HG03460 (cell line): Measurements from ENCODE around the gene TRIP12.
A peak's percentile ranks its signal among the peaks of the same experiment; 100 is the strongest.
"Not testable (repeated sequence)": the region's sequence is repeated elsewhere in the genome, so short reads cannot be mapped to it uniquely, and the experiment has no call there.

ENCODE experiments used
- ATAC-seq: cut with Tn5 transposase; IDR thresholded peaks from one replicate; pipeline ENCODE4 v1.9.1; 2021; ENCODE audit not compliant: unreplicated experiment

TRIP12 gene

DNA sequence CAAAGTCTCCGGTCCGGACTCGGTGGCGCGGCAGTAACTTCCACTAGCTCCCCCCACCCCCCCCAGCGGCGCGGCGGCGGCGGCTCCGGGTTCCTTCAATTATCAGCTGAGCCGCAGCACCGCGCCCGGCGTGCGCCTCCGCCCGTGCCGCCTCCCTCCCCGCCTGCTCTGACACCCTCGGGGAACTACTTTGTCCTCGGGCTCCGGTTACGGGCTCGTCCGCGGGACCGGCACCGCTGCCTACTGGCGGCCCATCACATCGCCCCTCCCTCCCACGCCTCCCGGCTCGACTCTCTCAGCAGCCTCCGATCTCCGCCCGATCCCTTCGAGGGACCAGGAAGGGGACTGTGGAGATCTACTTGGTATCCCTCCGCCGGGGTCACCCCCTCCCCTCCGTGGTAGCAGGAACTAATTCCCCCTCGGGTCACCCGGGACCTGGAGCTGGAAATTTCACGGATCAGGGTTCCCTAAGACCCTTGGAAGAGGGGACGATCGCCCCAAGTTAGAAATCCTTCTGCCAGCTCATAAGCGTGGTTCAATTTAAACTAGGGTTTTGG lies at the start of gene TRIP12:
Gene TRIP12, minus strand, starts transcription at position 118 of the 557 bp plus-strand sequence. CDS start 41,930 bp downstream, outside the sequence.
- ATAC-seq, result peak; percentile 61

DNA sequence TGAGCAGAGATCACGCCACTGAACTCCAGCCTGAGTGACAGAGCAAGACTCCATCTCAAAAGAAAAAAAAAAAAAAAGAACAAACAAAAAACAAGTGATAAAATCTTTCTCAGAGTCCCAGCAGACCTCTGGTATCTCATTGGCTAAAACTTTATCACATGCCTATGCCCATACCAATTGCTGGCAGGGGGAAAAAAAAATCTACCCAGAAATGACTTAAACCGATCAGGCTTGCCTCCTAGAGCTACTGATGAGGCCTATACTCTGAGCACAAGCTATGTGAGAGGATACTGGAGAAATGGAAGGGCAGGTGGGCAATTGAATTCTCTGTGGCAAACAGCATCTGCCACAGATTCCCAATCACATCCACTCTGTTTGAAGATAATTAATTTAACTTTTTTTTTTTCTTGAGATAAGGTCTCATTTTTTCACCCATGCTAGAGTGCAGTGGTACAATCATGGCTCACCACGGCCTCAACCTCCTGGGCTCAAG lies 49.5 kb upstream of the TRIP12 start:
- ATAC-seq, result no peak

- ATAC-seq, result no peak
Observed at GRCh38 chr2:229970406-229970805, 48.6 kb upstream of the TRIP12 start.

GRCh38 chr2:229969921-229970320 lies 48.1 kb upstream of the TRIP12 start:
- no peak for ATAC-seq

DNA sequence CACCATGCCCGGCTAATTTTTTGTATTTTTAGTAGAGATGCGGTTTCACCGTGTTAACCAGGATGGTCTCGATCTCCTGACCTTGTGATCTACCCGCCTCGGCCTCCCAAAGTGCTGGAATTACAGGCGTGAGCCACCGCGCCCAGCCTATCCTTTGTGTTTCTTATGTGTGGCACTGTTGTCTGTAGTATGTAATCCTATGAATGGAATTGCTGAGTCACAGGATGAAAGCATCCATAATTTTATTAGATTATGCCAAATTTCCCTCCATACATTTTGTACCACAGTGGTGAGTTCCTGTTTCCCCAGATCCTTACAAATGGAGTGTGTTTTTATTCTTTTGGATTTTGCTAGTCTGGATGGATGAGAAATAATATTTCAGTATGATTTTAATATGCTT lies 41.8 kb upstream of the TRIP12 start:
- not testable (repeated sequence) for ATAC-seq

DNA sequence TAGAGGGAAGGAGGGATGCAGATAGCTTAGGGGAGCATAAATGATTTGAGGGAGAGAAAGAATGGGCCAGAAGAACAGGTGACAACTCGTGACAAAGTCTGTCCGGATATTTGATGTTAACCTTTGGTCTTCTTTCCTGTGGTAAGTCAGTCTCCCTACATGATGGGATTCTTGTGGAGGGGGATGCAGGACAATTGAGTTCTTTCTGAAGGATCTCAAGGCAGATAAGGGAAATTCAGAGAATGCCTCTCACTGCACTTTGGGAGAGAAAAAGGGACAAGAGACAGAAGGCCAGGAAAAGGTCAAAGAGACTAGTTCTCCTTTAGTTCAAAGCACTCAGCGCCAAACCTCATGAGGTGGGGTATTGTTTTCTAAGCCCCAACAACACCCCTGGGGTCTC lies 34.7 kb upstream of the TRIP12 start:
- no peak for ATAC-seq

DNA sequence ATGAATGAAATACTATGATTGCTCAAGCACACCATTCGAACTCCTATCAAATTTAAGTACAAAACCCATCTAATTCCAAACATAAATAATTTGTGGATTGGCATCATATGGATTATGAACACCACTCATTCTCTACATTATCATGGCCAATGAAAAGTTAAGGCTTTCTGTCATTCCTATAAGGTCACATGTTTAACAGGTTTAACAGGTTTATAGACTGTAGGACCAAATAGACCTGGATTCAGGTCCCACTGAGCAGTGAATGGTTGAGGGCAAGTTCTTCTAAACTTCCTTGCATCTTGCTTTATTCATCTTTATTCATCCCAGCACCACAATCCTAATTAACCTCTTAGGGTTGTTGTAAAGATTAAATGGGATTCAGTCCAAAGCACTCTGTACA lies 33.9 kb upstream of the TRIP12 start:
- ATAC-seq, result no peak

GRCh38 chr2:229952256-229952835 lies 30.5 kb upstream of the TRIP12 start:
- ATAC-seq, result no peak

- ATAC-seq, result no peak
Observed at GRCh38 chr2:229947544-229947943, 25.7 kb upstream of the TRIP12 start.

- no peak for ATAC-seq
Observed at GRCh38 chr2:229945975-229946374, 24.2 kb upstream of the TRIP12 start.

DNA sequence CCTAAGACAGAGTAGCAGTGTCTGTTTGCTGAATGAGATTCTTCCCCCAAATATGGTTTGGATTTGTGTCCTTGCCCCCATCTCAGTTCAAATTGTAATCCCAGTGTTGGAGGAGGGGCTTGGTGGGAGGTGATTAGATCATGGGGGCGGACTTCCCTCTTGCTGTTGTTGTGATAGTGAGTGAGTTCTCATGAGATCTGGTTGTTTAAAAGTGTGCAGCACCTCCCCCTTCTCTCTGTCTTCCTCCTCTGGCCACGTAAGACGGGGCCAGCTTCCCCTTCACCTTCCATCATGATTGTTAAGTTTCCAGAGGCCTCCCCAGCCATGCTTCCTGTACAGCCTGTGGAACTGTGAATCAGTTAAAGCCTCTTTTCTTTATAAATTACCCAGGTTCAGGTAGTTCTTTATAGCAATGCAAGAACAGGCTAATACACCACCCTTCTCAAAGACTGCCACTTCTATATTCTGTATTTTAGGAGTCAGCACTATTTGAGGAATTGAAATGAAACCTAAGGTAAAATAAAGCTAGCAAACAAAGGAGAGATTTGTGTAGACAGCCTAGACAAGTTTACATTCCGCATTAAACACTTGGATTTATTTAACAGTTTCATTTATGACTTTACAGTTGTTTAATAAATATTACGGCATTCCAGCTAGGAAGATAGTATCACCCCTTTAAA lies 22.1 kb upstream of the TRIP12 start:
- no peak for ATAC-seq

DNA sequence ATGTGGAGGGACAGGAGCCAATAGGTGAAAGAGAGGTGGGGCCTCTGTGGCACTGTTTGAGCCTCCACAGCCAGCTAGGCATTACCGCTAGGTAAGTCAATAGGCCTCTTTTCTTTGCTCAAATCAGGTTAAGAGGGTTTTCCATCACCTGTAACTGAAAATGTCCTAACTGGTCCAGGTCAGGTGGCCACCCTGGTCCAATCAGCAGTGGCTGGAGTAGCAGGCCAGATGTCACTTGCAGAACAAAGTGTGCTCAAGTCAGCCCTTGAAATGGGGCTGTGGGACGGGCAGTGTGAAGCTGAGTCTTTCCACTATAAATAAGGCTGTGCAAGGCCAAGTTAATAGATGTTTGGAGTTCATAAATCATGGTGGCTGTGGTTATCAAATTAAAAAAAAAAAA lies 21.4 kb upstream of the TRIP12 start:
- ATAC-seq, result no peak

- no peak for ATAC-seq
Observed at GRCh38 chr2:229942671-229943070, 20.9 kb upstream of the TRIP12 start.

DNA sequence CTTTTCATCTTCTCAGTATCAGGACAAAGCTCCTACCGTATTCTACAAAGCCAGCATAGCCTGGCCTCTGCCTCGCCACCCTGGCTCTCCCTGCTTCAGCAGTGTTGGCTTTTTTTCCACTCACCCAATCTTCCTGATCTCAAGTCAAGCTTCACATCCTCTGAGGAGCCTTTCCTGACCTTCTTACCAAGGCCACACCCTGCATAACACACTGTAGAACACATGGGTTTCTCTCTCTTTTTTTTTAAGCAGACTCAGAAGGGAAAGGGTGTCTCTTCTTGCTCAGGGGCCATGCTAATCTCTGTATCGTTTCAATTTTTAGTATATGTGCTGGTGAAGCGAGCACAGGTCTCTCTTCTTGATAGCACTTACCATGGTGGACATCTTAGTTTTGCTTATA lies 15.7 kb upstream of the TRIP12 start:
- ATAC-seq, result no peak

DNA sequence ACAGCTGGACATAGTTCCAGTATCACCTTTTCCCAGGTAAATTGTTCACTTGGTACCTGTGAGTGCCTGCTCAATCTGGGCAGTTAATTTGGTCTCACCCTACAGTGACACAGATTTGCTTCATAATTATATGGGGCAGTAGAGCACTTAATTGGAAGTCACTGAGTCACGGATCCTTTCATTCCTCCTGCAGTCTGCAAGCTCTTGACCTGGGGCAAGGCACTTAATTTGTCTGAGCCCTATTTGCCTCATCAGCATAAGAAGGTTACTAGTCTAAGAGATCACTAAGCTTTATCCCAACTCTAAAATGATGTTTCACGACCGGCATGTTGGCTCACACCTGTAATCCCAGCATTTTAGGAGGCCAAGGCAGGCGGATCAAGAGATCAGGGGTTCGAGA lies 9.4 kb upstream of the TRIP12 start:
- no peak for ATAC-seq

- ATAC-seq, result no peak
Observed at GRCh38 chr2:229930656-229931055, 8.8 kb upstream of the TRIP12 start.

DNA sequence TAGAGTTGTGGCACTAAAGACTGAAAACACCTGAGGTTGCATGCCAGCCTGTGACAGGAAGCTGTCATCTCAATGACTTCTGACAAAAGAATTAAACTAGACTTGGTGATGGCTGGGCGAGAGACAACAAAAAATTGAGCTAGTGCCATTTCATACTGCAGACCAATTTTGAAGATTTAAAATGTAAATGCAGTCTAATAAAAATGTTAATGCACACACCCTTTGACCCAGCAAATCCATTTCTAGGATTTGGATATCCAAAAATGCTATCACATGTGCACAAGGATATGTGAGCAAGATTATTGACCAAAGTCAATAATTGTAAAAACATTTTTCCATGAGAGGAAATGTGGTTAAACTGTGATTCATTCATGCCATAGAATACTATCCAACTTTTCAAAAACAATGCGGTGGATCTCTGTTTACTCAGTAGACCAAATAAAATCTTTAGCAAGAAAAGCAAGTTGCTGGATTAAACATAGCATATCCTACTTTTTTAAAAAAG lies 6.1 kb upstream of the TRIP12 start:
- no peak for ATAC-seq

DNA sequence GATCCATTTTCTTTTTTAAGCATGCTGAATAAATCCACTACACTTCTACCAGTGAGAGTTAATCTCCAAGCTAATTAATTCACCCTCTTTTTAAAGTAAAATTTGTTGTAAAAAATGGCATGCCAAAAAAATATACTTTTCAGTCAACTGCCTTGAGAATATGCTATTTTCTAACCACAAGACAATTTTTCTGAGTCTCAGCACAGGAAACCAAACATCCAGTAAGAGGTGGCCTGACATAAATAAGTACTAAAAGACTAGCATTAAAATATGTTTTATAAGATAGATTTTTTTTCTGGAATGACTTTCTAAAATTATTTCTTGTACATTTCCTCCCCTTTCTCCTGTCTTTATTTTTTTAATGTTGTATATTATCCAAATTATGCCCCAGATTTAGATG lies 3.4 kb upstream of the TRIP12 start:
- ATAC-seq, result no peak

DNA sequence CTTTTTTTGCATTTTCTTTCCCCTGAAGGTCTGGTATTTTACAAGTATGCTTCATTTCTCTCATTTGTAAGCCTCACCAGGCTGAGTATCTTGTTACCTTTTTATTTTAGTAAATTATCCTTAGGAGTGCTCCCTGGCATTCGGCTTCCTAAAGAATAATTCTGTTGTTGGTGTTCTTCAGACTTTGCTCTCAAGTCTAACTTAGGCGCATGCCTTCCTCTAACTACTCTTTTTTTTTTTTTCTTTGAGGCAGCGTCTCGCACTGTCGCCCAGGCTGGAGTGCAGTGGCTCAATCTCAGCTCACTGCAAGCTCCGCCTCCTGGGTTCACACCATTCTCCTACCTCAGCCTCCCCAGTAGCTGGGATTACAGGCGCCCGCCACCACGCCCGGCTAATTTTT lies 2.7 kb upstream of the TRIP12 start:
- not testable (repeated sequence) for ATAC-seq

GRCh38 chr2:229922449-229923386 lies 909 bp upstream of the TRIP12 start, which contains the start of gene FBXO36:
TSS of gene FBXO36 (plus strand) at chr2:229922503. CDS start at chr2:229922514, 11 bp downstream.
- peak; percentile 63 for ATAC-seq
